Loucy (cell line): ENCODE results near the gene SCN2A.
A peak's percentile ranks its signal among the peaks of the same experiment; 100 is the strongest.

Experiments
- H2AFZ ChIP-seq: fragments of 200-600 bp; sonication (generic); 2 replicates; pipeline ENCODE4 v1.6.0; 2016; ENCODE audit warnings: antibody characterized with exemption, mild to moderate bottlenecking, low read length, moderate library complexity
- H3F3A ChIP-seq: fragments of 200-600 bp; 2 replicates; pipeline ENCODE4 v1.6.0; 2016; ENCODE audit warnings: antibody characterized with exemption, low read depth, mild to moderate bottlenecking
- H3K27me3 ChIP-seq: fragments of 200-600 bp; sonication (generic); 2 replicates; pipeline ENCODE4 v1.6.1; 2014; ENCODE audit warnings: low read length, mild to moderate bottlenecking; ENCODE audit not compliant: insufficient read depth, poor library complexity, severe bottlenecking
- H3K36me3 ChIP-seq: fragments of 200-600 bp; sonication (generic); 2 replicates; pipeline ENCODE4 v1.6.1; 2016; ENCODE audit warnings: low read length; ENCODE audit not compliant: insufficient read depth
- H3K4me1 ChIP-seq: fragments of 200-600 bp; sonication (generic); 2 replicates; pipeline ENCODE4 v1.5.1; 2014; ENCODE audit warnings: low read length, mild to moderate bottlenecking; ENCODE audit not compliant: insufficient read depth, poor library complexity, severe bottlenecking
- H3K4me2 ChIP-seq: fragments of 200-600 bp; sonication (generic); 2 replicates; pipeline ENCODE4 v1.6.0; 2014; ENCODE audit warnings: antibody characterized with exemption, low read length, low read depth, mild to moderate bottlenecking; ENCODE audit not compliant: poor library complexity, severe bottlenecking
- H3K4me3 ChIP-seq: fragments of 200-600 bp; sonication (generic); 2 replicates; pipeline ENCODE4 v1.5.1; 2014; ENCODE audit warnings: low read length, mild to moderate bottlenecking, mixed read lengths; ENCODE audit not compliant: poor library complexity, severe bottlenecking
- H3K79me2 ChIP-seq: fragments of 200-600 bp; sonication (generic); 2 replicates; pipeline ENCODE4 v1.6.1; 2014; ENCODE audit warnings: low read length; ENCODE audit not compliant: insufficient read depth
- H3K9ac ChIP-seq: fragments of 200-600 bp; sonication (generic); 2 replicates; pipeline ENCODE4 v1.6.0; 2014; ENCODE audit warnings: mild to moderate bottlenecking, low read depth, low read length, moderate library complexity; ENCODE audit not compliant: poor library complexity, severe bottlenecking
- H3K9me2 ChIP-seq: fragments of 200-600 bp; sonication (generic); replicated peaks from 2 replicates; pipeline ENCODE4 v1.6.1; 2016; ENCODE audit warnings: low read depth, low read length, mixed read lengths
- H3K9me3 ChIP-seq: fragments of 200-600 bp; sonication (generic); 2 replicates; pipeline ENCODE4 v1.6.1; 2014; ENCODE audit warnings: mild to moderate bottlenecking, antibody characterized with exemption, low read length, low read depth; ENCODE audit not compliant: insufficient read depth
- H4K20me1 ChIP-seq: fragments of 200-600 bp; sonication (generic); 2 replicates; pipeline ENCODE4 v1.6.0; 2014; ENCODE audit warnings: antibody characterized with exemption, low read length, mild to moderate bottlenecking; ENCODE audit not compliant: insufficient read depth, poor library complexity, severe bottlenecking
- EZH2phosphoT487 ChIP-seq: fragments of 200-600 bp; IDR thresholded peaks from 2 replicates; pipeline ENCODE4 v1.6.1; 2018; ENCODE audit warnings: antibody characterized with exemption, mild to moderate bottlenecking, moderate library complexity, borderline replicate concordance
- TF ChIP-seq, protein P1 (sequence below): fragments of 200-600 bp; sonication (generic); conservative IDR thresholded peaks from 2 replicates; pipeline ENCODE4 v1.5.1; 2014; ENCODE audit warnings: mild to moderate bottlenecking, antibody characterized with exemption, low read length

Gene SCN2A

DNA sequence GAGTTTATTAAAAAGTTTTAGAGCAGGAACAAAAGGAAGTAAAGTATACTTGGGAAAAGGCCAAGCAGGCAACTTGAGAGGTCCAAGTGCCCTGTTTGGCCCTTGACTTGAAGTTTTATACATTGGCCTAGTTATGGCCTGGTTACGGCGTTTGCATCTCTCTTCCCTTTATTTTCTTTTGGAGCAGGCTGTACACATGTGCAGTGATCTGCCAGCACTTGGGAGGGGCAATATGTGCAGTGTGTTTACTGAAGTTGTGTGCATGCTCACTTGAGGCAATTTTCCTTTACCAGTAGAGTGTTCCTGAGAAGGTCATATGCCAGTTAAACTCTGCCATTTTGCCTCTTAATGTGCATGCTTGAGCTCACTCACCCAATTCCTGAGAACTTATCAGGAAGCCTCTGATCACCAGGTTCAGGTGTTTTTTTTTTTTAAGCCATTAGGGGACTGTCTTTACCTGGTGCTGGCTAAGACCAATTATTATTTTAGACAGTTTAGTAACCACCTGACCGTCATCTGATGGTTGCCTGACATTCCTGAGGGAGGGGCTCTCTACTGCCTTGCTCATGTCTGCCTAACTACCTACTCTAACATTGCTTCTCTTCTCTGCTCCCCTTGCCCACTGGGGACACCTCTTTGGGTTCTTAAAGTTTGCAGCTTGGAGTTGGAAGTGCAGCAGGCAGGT is 48.0 kb downstream of the SCN2A start:
- Histone ChIP-seq H3K27me3 (no peaks in the 10 kb centered on the region), H3K9me2 (no peaks in the 10 kb centered on the region), H3K9me3 (no peaks in the 10 kb centered on the region), H3K9ac (no peak overlapping the region), H3K36me3 (no peaks in the 10 kb centered on the region), H3K4me2 (no peak overlapping the region), H4K20me1 (no peaks in the 10 kb centered on the region), H3K79me2 (no peaks in the 10 kb centered on the region), H3F3A (no peaks in the 10 kb centered on the region), H3K4me3 (no peak overlapping the region), H2AFZ (no peak overlapping the region), H3K4me1 (no peaks in the 10 kb centered on the region)
- TF ChIP-seq, protein P1, sequence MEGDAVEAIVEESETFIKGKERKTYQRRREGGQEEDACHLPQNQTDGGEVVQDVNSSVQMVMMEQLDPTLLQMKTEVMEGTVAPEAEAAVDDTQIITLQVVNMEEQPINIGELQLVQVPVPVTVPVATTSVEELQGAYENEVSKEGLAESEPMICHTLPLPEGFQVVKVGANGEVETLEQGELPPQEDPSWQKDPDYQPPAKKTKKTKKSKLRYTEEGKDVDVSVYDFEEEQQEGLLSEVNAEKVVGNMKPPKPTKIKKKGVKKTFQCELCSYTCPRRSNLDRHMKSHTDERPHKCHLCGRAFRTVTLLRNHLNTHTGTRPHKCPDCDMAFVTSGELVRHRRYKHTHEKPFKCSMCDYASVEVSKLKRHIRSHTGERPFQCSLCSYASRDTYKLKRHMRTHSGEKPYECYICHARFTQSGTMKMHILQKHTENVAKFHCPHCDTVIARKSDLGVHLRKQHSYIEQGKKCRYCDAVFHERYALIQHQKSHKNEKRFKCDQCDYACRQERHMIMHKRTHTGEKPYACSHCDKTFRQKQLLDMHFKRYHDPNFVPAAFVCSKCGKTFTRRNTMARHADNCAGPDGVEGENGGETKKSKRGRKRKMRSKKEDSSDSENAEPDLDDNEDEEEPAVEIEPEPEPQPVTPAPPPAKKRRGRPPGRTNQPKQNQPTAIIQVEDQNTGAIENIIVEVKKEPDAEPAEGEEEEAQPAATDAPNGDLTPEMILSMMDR, result no peak
- TF ChIP-seq EZH2phosphoT487, result no peak

DNA sequence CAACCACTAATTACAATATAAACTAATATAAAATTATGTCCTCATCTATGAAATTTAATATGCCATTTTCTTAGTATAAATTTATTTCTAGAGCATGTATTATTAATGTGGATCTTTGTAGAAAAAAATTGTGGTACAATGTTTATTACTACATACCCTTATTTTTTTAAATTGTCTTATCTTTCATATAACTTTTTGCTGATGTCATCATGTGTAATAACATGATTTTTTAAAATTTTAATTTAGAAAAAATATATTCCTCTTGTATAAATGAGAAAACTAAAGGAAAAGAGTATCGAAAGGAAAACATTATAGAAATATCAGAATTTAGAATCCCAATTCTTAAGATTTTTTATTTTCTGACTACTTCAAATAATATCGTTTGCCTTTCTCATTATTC is 49.9 kb downstream of the SCN2A start:
- no peaks in the 10 kb centered on the region for H4K20me1 ChIP-seq
- H3K36me3 ChIP-seq, result no peaks in the 10 kb centered on the region
- no peaks in the 10 kb centered on the region for H3K9me3 ChIP-seq
- H3F3A ChIP-seq, result no peaks in the 10 kb centered on the region
- no peak overlapping the region for H3K4me3 ChIP-seq
- H3K9ac ChIP-seq, result no peak overlapping the region
- H3K4me2 ChIP-seq, result no peak overlapping the region
- peaks cover 1% of the 10 kb centered on the region for H3K4me1 ChIP-seq
- H3K27me3 ChIP-seq, result no peaks in the 10 kb centered on the region
- no peaks in the 10 kb centered on the region for H3K9me2 ChIP-seq
- no peak for TF ChIP-seq EZH2phosphoT487
- TF ChIP-seq, protein P1, result no peak
- no peaks in the 10 kb centered on the region for H3K79me2 ChIP-seq
- no peak overlapping the region for H2AFZ ChIP-seq

DNA sequence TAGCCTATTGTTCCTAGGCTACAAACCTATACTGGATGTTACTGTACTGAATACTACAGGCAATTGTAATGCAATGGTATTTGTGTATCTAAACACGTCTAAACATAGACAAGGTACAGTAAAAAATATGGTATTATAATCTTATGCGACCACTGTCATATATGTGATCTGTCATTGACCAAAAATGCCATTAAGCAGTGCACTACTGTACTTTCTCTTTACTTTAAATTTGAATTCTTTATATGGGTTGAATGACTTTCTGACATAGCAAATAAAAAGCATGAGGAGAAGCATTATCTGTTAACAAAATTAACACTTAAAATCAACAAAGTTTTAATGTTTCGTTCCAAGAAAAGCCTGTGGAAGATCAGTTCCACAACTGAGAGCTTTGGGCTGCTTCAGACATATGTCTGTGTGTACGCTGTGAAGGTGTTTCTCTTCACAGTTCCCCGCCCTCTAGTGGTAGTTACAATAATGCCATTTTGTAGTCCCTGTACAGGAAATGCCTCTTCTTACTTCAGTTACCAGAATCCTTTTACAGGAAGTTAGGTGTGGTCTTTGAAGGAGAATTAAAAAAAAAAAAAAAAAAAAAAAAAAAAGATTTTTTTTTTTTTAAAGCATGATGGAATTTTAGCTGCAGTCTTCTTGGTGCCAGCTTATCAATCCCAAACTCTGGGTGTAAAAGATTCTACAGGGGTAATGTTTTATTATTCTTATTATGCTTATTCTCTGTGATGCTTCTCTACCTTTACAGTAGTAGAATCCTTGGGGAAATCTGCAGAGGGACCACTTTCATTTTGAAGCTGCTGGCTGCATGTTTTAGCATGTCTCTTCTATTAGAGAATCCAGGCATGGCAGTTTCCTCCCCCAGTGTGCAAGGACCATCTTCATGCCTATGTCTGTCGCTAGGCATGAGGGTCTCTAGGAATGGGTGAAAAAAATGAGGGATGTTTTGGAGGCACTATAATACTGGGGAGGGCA is 54.5 kb downstream of the SCN2A start:
- Histone ChIP-seq H3K4me3 (peak overlapping the region; percentile 53), H2AFZ (peak overlapping the region; percentile 85), H4K20me1 (no peaks in the 10 kb centered on the region), H3K9me2 (no peaks in the 10 kb centered on the region), H3K9me3 (no peaks in the 10 kb centered on the region), H3K4me1 (peaks cover 3% of the 10 kb centered on the region), H3F3A (no peaks in the 10 kb centered on the region), H3K27me3 (no peaks in the 10 kb centered on the region), H3K9ac (peak overlapping the region; percentile 19), H3K4me2 (peak overlapping the region; percentile 62), H3K36me3 (no peaks in the 10 kb centered on the region), H3K79me2 (no peaks in the 10 kb centered on the region)
- TF ChIP-seq, protein P1, result peak; percentile 75
- no peak for TF ChIP-seq EZH2phosphoT487
